GM23338 (cell line): ENCODE data around the gene CCDC32. TPM values are rescaled to one million over a fixed set of nuclear protein-coding genes. Genes with fewer than 3 reads are reported as not detected.

Experiments
- ATAC-seq: fragments of 200-7000 bp; cut with Tn5 transposase; 3 replicates; pipeline ENCODE4 v1.9.1; 2020
- DNase-seq: peaks from one replicate; pipeline ENCODE4 v3.0.0-alpha.2; 2015; ENCODE audit warnings: low spot score
- H2AFZ ChIP-seq: fragments of 200-600 bp; sonication (generic); 2 replicates; pipeline ENCODE4 v1.8.0; 2016; ENCODE audit warnings: antibody characterized with exemption, mild to moderate bottlenecking, moderate library complexity
- H3F3A ChIP-seq: fragments of 200-600 bp; sonication (generic); replicated peaks from 2 replicates; pipeline ENCODE4 v1.8.0; 2017; ENCODE audit warnings: antibody characterized with exemption, mixed run types, low read depth
- H3K27ac ChIP-seq: fragments of 200-600 bp; sonication (generic); 2 replicates; pipeline ENCODE4 v1.6.1; 2016; ENCODE audit warnings: low read depth
- H3K27me3 ChIP-seq: fragments of 200-600 bp; sonication (generic); 2 replicates; pipeline ENCODE4 v1.8.0; 2016; ENCODE audit warnings: mild to moderate bottlenecking, mixed run types, moderate library complexity; ENCODE audit not compliant: insufficient read depth
- H3K36me3 ChIP-seq: fragments of 200-600 bp; sonication (generic); 2 replicates; pipeline ENCODE4 v1.8.0; 2016; ENCODE audit warnings: mild to moderate bottlenecking; ENCODE audit not compliant: insufficient read depth
- H3K4me1 ChIP-seq: fragments of 200-600 bp; sonication (generic); 2 replicates; pipeline ENCODE4 v1.8.0; 2016; ENCODE audit warnings: mild to moderate bottlenecking, moderate library complexity; ENCODE audit not compliant: insufficient read depth
- H3K4me2 ChIP-seq: fragments of 200-600 bp; sonication (generic); 2 replicates; pipeline ENCODE4 v1.7.1; 2017; ENCODE audit warnings: mixed run types
- H3K4me3 ChIP-seq: fragments of 200-600 bp; sonication (generic); 2 replicates; pipeline ENCODE4 v1.6.1; 2016; ENCODE audit warnings: mixed run types
- H3K79me2 ChIP-seq: fragments of 200-600 bp; sonication (generic); replicated peaks from 2 replicates; pipeline ENCODE4 v1.8.0; 2017; ENCODE audit warnings: mild to moderate bottlenecking; ENCODE audit not compliant: insufficient read depth
- H3K9me2 ChIP-seq: fragments of 200-600 bp; sonication (generic); 2 replicates; pipeline ENCODE4 v1.8.0; 2017; ENCODE audit not compliant: insufficient read depth
- H4K20me1 ChIP-seq: fragments of 200-600 bp; sonication (generic); replicated peaks from 2 replicates; pipeline ENCODE4 v1.8.0; 2017; ENCODE audit warnings: mild to moderate bottlenecking; ENCODE audit not compliant: insufficient read depth
- H3K27ac Mint-ChIP-seq: 2 replicates; pipeline ENCODE4 v1.8.0; 2020; ENCODE audit warnings: inconsistent platforms, mild to moderate bottlenecking, moderate library complexity, mixed read lengths
- H3K27me3 Mint-ChIP-seq: 3 replicates; pipeline ENCODE4 v1.8.0; 2022; ENCODE audit warnings: low read depth, mild to moderate bottlenecking, moderate library complexity, mixed read lengths, inconsistent platforms; ENCODE audit not compliant: insufficient read depth, poor library complexity
- H3K36me3 Mint-ChIP-seq: 3 replicates; pipeline ENCODE4 v1.8.0; 2021; ENCODE audit warnings: low read depth, mild to moderate bottlenecking, inconsistent platforms, moderate library complexity, mixed read lengths
- H3K4me1 Mint-ChIP-seq: 3 replicates; pipeline ENCODE4 v1.8.0; 2020; ENCODE audit warnings: mild to moderate bottlenecking, inconsistent platforms, mixed read lengths
- H3K4me3 Mint-ChIP-seq: 3 replicates; pipeline ENCODE4 v1.8.0; 2021; ENCODE audit warnings: moderate library complexity, mild to moderate bottlenecking, inconsistent platforms, mixed read lengths
- H3K9me3 Mint-ChIP-seq: 3 replicates; pipeline ENCODE4 v1.8.0; 2020; ENCODE audit warnings: moderate library complexity, mild to moderate bottlenecking, inconsistent platforms, mixed read lengths
- CREB1 ChIP-seq: fragments of 250-450 bp; sonication (Bioruptor Pico); IDR thresholded peaks from 2 replicates; pipeline ENCODE4 v1.5.0; 2020; ENCODE audit warnings: low read depth, mild to moderate bottlenecking, moderate library complexity
- CTCF ChIP-seq, 2 experiments: fragments of 200-600 bp in 1 of 2; sonication (generic) in 1 of 2; conservative IDR thresholded peaks; 2 replicates each; pipeline versions ENCODE4 v1.5.1 to v1.6.1; 2016 to 2017; ENCODE audit warnings: antibody characterized with exemption in 2 of 2, low read depth in 2 of 2, mild to moderate bottlenecking in 2 of 2, moderate library complexity in 1 of 2
- EZH2 ChIP-seq: fragments of 200-600 bp; sonication (generic); IDR thresholded peaks from one replicate; pipeline ENCODE4 v1.8.0; 2017; ENCODE audit warnings: antibody characterized with exemption, mild to moderate bottlenecking, low read depth; ENCODE audit not compliant: unreplicated experiment
- JUNB ChIP-seq: IDR thresholded peaks from one replicate; pipeline ENCODE4 v1.6.1; 2016; ENCODE audit warnings: antibody characterized with exemption; ENCODE audit not compliant: unreplicated experiment
- POLR2AphosphoS5 ChIP-seq: IDR thresholded peaks from 2 replicates; pipeline ENCODE4 v1.6.1; 2016; ENCODE audit warnings: antibody characterized with exemption, low read depth
- STAT1 ChIP-seq: IDR thresholded peaks from one replicate; pipeline ENCODE4 v1.6.1; 2016; ENCODE audit warnings: antibody characterized with exemption; ENCODE audit not compliant: unreplicated experiment
- ZNF114 ChIP-seq: fragments of 250-450 bp; sonication (Bioruptor Pico); IDR thresholded peaks from 2 replicates; pipeline ENCODE4 v1.5.0; 2020; ENCODE audit warnings: mild to moderate bottlenecking, moderate library complexity
- polyA plus RNA-seq: library from polyadenylated mRNA; unstranded; fragments of >200 nt; fragmentation: Nextera tagmentation; extraction: Ambion mirVana; gene quantifications from 2 replicates; pipeline ENCODE4 v1.2.1, GENCODE V29; 2016
- total RNA-seq: library from RNA; depleted of rRNA; stranded (reverse); fragments of >200 nt; shearing (Covaris generic); gene quantifications from 2 replicates; pipeline ENCODE4 v1.2.3, GENCODE V29; 2014
- TF ChIP-seq, protein P1 (sequence below): IDR thresholded peaks from 2 replicates; pipeline ENCODE4 v1.6.1; 2016; ENCODE audit warnings: antibody characterized with exemption
- TF ChIP-seq, protein P2 (sequence below): IDR thresholded peaks from one replicate; pipeline ENCODE4 v1.6.1; 2018; ENCODE audit warnings: antibody characterized with exemption; ENCODE audit not compliant: unreplicated experiment
- TF ChIP-seq, protein P3 (sequence below): fragments of 250-450 bp; sonication (Bioruptor Pico); IDR thresholded peaks from 2 replicates; pipeline ENCODE4 v1.5.0; 2020; ENCODE audit warnings: mild to moderate bottlenecking, moderate library complexity

The CCDC32 gene
- total and polyA plus RNA-seq, 2 experiments from 2014 or later: 13.8 to 15.4 TPM

- TF ChIP-seq CTCF (conservative IDR thresholded peaks at IDR 0.05; ENCODE audit: low read depth in 2 of 2) (no peak), STAT1 (no peak), POLR2AphosphoS5 (no peak)
- TF ChIP-seq, protein P1, sequence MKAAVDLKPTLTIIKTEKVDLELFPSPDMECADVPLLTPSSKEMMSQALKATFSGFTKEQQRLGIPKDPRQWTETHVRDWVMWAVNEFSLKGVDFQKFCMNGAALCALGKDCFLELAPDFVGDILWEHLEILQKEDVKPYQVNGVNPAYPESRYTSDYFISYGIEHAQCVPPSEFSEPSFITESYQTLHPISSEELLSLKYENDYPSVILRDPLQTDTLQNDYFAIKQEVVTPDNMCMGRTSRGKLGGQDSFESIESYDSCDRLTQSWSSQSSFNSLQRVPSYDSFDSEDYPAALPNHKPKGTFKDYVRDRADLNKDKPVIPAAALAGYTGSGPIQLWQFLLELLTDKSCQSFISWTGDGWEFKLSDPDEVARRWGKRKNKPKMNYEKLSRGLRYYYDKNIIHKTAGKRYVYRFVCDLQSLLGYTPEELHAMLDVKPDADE: no peak
- TF ChIP-seq, protein P2, sequence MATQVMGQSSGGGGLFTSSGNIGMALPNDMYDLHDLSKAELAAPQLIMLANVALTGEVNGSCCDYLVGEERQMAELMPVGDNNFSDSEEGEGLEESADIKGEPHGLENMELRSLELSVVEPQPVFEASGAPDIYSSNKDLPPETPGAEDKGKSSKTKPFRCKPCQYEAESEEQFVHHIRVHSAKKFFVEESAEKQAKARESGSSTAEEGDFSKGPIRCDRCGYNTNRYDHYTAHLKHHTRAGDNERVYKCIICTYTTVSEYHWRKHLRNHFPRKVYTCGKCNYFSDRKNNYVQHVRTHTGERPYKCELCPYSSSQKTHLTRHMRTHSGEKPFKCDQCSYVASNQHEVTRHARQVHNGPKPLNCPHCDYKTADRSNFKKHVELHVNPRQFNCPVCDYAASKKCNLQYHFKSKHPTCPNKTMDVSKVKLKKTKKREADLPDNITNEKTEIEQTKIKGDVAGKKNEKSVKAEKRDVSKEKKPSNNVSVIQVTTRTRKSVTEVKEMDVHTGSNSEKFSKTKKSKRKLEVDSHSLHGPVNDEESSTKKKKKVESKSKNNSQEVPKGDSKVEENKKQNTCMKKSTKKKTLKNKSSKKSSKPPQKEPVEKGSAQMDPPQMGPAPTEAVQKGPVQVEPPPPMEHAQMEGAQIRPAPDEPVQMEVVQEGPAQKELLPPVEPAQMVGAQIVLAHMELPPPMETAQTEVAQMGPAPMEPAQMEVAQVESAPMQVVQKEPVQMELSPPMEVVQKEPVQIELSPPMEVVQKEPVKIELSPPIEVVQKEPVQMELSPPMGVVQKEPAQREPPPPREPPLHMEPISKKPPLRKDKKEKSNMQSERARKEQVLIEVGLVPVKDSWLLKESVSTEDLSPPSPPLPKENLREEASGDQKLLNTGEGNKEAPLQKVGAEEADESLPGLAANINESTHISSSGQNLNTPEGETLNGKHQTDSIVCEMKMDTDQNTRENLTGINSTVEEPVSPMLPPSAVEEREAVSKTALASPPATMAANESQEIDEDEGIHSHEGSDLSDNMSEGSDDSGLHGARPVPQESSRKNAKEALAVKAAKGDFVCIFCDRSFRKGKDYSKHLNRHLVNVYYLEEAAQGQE: no peak
These were observed 41.2 kb downstream of the CCDC32 start (continued) for GRCh38 chr15:40523611-40524010.

GRCh38 chr15:40516322-40516721, 48.5 kb downstream of the CCDC32 start:
- Histone ChIP-seq H2AFZ (no peak overlapping the region), H4K20me1 (no peaks in the 10 kb centered on the region), H3F3A (no peaks in the 10 kb centered on the region; the same call in 1 of the 2 replicates), H3K4me3 (no peak overlapping the region), H3K4me2 (no peak overlapping the region), H3K27me3 (peaks cover 8% of the 10 kb centered on the region), H3K79me2 (no peaks in the 10 kb centered on the region), H3K9me2 (no peaks in the 10 kb centered on the region), H3K4me1 (0 out of 2 replicates have a peak, but pooled peaks cover 8% of the 10 kb centered on the region), H3K27ac (no peak overlapping the region), H3K36me3 (no peaks in the 10 kb centered on the region)
- H3K4me3 Mint-ChIP-seq: no peak overlapping the region
- ATAC-seq (no peak), DNase-seq (no peak)
- H3K9me3 Mint-ChIP-seq: no peaks in the 10 kb centered on the region; the same call in 2 of the 3 replicates
- H3K4me1 Mint-ChIP-seq: peaks cover 10% of the 10 kb centered on the region
- H3K27me3 Mint-ChIP-seq: peaks cover 18% of the 10 kb centered on the region
- no peaks in the 10 kb centered on the region; the same call in 2 of the 3 replicates for H3K36me3 Mint-ChIP-seq
- H3K27ac Mint-ChIP-seq: no peak overlapping the region
- no peak for TF ChIP-seq ZNF114 (CRISPR knock-in tag)
- no peak for TF ChIP-seq POLR2AphosphoS5
- TF ChIP-seq, protein P3, sequence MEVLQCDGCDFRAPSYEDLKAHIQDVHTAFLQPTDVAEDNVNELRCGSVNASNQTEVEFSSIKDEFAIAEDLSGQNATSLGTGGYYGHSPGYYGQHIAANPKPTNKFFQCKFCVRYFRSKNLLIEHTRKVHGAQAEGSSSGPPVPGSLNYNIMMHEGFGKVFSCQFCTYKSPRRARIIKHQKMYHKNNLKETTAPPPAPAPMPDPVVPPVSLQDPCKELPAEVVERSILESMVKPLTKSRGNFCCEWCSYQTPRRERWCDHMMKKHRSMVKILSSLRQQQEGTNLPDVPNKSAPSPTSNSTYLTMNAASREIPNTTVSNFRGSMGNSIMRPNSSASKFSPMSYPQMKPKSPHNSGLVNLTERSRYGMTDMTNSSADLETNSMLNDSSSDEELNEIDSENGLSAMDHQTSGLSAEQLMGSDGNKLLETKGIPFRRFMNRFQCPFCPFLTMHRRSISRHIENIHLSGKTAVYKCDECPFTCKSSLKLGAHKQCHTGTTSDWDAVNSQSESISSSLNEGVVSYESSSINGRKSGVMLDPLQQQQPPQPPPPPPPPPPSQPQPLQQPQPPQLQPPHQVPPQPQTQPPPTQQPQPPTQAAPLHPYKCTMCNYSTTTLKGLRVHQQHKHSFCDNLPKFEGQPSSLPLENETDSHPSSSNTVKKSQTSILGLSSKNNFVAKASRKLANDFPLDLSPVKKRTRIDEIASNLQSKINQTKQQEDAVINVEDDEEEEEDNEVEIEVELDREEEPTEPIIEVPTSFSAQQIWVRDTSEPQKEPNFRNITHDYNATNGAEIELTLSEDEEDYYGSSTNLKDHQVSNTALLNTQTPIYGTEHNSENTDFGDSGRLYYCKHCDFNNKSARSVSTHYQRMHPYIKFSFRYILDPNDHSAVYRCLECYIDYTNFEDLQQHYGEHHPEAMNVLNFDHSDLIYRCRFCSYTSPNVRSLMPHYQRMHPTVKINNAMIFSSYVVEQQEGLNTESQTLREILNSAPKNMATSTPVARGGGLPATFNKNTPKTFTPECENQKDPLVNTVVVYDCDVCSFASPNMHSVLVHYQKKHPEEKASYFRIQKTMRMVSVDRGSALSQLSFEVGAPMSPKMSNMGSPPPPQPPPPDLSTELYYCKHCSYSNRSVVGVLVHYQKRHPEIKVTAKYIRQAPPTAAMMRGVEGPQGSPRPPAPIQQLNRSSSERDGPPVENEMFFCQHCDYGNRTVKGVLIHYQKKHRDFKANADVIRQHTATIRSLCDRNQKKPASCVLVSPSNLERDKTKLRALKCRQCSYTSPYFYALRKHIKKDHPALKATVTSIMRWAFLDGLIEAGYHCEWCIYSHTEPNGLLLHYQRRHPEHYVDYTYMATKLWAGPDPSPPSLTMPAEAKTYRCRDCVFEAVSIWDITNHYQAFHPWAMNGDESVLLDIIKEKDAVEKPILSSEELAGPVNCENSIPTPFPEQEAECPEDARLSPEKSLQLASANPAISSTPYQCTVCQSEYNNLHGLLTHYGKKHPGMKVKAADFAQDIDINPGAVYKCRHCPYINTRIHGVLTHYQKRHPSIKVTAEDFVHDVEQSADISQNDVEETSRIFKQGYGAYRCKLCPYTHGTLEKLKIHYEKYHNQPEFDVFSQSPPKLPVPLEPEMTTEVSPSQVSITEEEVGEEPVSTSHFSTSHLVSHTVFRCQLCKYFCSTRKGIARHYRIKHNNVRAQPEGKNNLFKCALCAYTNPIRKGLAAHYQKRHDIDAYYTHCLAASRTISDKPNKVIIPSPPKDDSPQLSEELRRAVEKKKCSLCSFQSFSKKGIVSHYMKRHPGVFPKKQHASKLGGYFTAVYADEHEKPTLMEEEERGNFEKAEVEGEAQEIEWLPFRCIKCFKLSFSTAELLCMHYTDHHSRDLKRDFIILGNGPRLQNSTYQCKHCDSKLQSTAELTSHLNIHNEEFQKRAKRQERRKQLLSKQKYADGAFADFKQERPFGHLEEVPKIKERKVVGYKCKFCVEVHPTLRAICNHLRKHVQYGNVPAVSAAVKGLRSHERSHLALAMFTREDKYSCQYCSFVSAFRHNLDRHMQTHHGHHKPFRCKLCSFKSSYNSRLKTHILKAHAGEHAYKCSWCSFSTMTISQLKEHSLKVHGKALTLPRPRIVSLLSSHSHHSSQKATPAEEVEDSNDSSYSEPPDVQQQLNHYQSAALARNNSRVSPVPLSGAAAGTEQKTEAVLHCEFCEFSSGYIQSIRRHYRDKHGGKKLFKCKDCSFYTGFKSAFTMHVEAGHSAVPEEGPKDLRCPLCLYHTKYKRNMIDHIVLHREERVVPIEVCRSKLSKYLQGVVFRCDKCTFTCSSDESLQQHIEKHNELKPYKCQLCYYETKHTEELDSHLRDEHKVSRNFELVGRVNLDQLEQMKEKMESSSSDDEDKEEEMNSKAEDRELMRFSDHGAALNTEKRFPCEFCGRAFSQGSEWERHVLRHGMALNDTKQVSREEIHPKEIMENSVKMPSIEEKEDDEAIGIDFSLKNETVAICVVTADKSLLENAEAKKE: no peak
- no peak for TF ChIP-seq JUNB
- TF ChIP-seq CREB1 (CRISPR knock-in tag): no peak
- TF ChIP-seq CTCF (conservative IDR thresholded peaks at IDR 0.05; ENCODE audit: low read depth in 2 of 2): no peak
- no peak for TF ChIP-seq EZH2
- TF ChIP-seq STAT1: no peak
